NCI-H1417 treated with DMSO at 0.1 percent for 48 hours (cell line): ENCODE results near the gene ACOT4.
"Not testable (repeated sequence)": the region's sequence is repeated elsewhere in the genome, so short reads cannot be mapped to it uniquely, and the experiment has no call there.

Experiments used
- DNase-seq: peaks from one replicate; lab custom pipeline; 2025; lab: John Stamatoyannopoulos, UW

The ACOT4 gene

DNA sequence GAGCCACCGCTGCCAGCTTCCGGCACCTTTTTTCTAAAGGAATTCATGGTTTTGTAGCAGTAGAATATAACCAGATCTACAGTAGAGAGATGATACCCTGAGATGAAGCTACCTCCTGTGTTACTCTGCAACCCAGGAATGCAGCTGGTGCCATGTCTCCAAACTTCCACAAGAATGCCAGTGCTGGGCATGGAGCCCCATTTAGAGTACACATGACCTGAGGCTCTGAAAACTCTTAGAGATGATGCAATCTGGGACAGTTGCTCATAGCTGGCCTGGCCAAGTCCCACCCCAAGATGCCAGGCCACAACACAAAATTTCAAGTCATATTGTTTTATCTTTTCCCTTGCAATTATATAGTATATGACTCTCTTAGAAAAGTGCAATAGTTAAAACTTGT, 14.5 kb upstream of the ACOT4 start:
- not testable (repeated sequence) for DNase-seq

DNA sequence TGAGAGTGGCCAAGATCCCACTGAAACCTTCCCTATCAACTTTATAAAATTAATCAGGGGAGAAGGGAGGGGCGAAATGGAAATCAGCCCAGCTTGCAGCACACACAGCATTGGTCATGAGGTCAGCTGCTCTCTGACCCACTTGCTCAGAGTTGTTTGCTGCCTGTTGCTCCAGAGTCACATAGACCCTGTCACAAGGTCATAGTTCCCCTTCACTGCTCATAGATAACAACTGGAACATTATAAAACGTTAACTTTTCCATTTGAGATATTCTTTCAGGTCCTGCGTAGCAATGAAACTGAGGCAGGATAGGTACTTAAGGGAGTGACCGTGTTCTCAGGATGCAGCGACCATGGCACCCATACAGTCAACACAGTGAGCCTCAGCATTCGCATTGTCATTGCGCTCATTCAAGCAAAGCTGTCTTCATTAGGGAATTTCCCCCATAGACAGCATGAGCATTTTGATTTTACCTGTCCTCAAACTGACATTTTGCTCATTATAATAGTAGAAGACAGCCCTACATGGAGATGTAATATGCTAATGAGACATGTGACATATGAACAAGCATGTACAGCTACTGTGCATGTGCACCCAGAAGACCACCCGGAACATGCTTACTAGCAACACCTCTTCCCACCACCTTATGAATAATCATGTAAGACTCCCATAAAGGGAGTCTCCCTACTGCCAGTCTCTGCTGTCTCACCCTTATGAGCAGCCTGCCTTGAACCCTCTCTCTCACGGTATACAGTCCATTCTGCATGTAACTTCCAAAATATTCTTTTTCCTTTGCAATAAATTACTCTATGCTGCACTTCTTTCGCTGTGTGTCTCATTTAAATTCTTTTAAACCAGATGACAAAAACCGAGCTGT, 9.3 kb upstream of the ACOT4 start:
- not testable (repeated sequence) for DNase-seq

DNA sequence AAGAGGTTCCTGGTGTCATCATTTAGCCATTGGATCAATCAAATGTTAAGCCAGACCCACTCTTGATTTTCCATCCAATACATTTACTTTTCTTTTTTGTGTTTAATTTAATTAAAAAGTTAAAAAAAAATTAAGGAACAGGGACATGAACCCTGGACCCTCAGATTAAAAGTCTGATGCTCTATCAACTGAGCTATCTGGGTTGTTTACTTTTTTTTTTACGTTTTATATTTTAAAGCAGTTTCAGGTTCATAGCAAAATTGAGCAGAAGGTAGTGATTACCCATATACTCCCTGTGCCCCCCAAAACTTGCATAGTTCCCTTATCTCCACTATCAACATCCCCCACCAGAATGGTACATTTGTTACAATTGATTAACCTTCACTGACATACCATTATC, 3.0 kb upstream of the ACOT4 start:
- no peak for DNase-seq

DNA sequence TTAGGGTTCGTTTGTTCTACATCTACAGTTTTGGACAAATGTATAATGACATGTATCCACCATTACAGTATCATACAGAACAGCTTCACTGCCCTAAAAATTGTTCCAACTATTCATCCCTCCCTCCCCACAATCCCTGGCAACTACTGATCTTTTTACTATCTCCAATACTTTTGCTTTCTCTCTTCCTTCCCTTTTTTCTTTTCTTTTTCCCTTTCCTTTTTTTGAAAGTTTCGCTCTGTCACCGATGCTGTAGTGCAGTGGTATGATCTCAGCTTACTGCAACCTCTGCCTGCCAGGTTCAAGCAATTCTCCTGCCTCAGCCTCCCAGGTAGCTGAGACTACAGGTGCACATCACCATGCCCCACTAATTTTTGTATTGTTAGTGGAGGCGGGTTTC, 2.6 kb upstream of the ACOT4 start:
- no peak for DNase-seq

DNA sequence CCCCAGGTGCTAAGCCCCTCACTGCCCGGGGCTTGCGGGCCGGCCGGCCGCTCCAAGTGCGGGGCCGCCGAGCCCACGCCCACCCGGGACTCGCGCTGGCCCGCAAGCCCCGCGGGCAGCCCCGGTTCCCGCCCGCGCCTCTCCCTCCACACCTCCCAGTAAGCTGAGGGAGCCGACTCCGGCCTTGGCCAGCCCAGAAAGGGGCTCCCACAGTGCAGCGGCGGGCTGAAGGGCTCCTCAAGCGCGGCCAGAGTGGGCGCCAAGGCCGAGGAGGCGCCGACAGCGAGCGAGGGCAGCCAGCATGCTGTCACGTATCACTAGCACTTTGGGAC, 1.0 kb upstream of the ACOT4 start:
- not testable (repeated sequence) for DNase-seq

DNA sequence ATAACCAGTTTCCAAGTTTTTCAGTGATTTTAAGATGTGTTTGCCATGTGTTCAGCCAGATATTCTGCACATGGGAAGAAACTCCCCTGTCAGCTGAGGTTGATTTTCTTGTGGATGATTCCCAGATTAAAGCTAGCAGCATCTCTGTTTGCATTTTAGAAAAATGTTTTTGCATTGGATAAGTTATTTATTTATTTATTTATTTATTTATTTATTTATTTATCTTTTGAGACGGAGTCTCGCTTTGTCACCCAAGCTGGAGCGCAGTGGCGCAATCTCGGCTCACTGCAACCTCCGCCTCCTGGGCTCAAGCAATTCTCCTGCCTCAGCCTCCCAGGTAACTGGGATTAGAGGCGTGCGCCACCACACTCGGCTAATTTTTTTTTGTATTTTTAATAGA, 2.8 kb downstream of the ACOT4 start:
- no peak for DNase-seq

DNA sequence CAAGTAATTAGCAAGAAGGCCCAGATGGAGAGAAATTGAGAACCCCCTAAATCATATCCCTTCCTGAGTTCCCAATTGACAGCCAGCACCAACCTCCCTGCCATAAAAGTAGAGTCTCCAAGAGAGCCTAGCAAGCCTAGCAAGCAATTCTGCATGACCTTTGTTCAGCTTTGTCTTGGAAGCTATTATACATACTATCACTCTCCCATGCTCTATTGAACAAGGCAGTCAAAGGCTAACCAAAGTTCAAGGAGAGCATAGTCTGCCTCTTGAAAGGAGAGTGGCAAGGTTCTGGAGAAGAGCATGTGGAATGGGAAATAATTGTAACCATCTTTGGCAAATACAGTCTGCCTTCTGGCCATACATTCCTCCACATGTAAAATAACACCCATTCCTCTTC, 7.8 kb downstream of the ACOT4 start:
- no peak for DNase-seq

DNA sequence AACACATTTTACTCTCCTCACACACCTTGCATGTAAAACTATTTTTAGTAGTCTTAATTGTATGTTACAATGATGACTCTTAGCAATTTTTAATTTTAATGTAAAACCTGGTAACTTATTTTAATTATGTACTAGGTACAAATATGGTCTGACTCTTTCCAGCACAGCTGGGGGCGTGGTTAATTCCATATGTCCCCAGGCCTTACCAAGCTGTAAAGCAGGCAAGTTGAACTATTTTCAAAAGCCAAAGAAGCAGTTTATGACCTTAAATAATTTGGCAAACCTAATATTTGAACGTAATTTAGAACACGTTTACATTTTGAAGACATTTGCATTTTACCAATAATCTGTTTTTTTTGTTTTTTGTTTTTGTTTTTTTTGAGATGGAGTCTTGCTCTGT, 11.3 kb downstream of the ACOT4 start:
- DNase-seq, result no peak

DNA sequence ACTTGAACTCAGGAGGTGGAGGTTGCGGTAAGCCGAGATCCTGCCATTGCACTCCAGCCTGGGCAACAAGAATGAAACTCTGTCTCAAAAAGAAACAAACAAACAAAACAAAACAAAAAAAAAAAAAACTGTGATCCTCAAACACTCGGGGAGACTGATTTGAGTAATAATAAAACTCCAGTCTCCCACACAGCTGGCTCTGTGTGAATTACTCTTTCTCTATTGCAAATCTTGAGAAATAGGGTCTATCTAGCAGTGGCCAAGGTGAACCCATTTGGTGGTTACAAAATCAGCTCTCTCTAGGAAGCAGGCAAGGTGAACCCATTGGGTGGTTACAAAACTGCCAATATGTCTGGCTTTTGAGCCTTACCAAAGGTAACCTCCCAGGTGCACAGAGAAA, 14.6 kb downstream of the ACOT4 start:
- DNase-seq, result no peak

DNA sequence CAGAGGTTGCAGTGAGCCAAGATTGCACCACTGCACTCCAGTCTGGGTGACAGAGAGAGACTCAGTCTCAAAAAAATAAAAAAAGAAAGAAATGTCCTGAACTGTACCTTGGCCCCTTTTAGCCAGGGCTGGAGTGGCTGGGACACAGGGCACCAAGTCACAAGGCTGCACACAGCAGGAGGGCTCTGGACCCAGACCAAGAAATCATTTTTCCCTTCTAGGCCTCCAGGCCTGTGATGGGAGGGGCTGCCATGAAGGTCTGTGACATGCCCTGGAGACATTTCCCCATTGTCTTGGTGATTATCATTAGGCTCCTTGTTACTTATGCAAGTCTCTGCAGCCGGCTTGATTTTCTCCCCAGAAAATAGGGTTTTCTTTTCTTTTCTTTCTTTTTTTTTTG, 15.6 kb downstream of the ACOT4 start:
- no peak for DNase-seq

DNA sequence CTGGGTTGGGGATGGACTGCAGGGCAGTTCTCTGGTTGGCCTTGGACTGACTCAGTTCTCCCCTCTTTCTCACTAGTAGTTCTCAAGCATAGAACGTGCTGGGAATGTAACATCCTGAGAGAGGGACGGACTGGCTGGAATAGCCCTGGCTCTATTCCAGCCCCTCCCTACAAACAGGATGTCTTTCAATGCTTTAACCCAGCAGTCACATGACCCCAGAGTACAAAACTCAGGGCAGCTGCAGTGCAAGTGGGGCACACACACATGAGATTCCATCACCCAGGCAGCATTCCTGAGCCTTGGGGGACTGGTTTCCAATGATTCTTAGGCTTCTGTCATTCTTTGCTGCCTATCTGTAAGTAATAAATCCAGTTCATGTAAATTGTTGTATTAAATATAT, 19.0 kb downstream of the ACOT4 start:
- DNase-seq, result no peak

DNA sequence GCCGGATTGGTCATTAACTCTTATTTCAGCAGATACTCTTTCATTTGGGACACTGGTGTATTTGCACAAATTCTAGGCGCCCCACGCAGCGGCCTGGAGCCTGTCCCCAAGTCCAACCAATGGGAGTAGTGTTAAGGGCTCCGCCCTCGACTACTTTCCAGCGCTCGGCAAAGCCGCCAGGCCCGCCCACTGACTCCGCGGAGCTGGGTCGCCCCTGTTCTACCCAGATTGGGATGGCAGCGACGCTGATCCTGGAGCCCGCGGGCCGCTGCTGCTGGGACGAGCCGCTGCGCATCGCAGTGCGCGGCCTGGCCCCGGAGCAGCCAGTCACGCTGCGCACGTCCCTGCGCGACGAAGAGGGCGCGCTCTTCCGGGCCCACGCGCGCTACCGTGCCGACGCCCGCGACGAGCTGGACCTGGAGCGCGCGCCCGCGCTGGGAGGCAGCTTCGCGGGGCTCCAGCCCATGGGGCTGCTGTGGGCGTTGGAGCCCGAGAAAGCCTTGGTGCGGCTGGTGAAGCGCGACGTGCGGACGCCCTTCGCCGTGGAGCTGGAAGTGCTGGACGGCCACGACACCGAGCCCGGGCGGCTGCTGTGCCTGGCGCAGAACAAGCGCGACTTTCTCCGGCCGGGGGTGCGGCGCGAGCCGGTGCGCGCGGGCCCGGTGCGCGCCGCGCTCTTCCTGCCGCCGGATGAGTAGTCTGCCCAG, 20.8 kb downstream of the ACOT4 start, which contains the start of gene ACOT6:
ACOT6 (plus strand) TSS at position 179 of the 707 bp plus-strand sequence; CDS start at position 234, 55 bp downstream.
- DNase-seq, result no peak

DNA sequence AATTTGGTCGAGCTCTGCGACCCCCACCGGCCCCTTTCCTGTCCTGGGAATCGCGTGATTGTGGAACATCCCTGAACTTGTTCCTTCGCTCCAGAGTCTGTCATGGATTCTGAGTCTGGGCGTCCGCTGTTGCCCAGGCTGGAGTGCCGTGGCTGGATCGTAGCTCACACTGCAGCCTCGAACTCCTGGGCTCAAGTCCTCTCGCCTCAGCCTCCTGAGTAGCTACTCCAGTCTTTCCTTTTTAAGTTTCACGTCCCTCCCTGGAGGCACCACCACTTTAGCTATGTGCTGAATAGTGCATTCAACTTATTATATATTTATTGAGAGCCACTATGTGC, 21.3 kb downstream of the ACOT4 start:
- no peak for DNase-seq

DNA sequence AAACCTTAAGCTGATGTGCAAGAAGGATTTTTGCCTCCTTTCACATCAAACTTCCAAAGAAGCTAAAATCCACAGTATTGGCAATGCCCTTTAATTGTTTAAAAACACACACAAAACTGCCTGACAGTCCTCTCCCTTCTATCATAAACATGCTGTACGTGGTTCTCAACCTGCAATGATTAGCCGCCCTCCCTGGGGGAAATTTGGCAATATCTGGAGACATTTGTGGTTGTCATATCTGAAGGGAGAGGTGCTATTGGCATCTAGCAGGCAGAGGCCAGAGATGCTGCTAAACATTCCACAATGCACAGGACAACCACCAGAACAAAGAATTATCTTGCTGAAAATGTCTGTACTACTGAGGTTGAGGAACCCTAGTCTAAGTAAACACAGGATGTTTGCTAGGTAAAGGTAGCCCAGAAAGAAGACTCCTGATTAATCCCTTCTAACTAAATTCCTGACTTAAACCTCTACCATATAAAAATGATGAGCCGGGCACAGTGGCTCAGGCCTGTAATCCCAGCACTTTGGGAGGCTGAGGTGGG, 21.8 kb downstream of the ACOT4 start:
- no peak for DNase-seq

DNA sequence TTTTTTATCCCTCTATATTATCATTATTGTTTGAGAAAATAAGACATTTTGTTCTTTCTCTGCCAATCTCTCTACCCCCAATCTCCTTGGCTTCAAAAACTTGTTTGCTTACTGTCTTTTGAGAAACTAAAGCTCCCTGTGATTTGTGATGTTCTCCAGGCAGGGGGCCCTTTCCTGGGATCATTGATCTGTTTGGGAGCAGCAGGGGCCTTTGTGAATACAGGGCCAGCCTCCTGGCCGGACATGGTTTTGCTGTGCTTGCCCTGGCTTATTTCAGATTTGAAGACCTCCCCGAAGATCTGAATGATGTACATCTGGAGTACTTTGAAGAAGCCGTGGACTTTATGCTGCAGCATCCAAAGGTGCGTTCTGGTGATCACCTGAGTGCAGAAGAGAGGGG, 25.2 kb downstream of the ACOT4 start:
- DNase-seq, result no peak

DNA sequence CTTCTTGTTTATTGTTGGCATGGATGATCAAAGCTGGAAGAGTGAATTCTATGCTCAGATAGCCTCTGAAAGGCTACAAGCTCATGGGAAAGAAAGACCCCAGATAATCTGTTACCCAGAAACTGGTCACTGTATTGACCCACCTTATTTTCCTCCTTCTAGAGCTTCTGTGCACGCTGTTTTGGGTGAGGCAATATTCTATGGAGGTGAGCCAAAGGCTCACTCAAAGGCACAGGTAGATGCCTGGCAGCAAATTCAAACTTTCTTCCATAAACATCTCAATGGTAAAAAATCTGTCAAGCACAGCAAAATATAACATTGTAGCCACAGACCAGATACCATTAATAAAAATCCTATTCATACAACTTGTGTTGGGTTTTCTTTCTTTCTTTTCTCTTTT, 27.9 kb downstream of the ACOT4 start:
- no peak for DNase-seq

DNA sequence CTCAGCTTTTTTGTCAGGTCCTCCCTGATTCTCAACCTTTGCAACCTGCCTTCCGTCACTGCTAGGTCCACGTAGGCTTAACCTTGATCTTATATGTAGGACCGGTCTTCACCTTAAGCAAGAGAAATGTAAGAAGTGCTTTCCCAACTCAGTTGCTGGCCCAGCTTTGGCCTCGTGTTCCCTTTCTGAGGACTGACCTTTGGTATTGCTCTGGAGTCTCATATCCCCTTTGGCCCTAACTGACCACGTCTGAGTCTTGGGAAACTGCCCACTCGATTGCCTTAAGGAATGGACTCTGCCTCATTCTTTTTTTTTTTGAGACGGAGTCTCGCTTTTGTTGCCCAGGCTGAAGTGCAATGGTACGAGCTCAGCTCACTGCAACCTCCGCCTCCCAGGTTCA, 28.6 kb downstream of the ACOT4 start:
- DNase-seq, result no peak

DNA sequence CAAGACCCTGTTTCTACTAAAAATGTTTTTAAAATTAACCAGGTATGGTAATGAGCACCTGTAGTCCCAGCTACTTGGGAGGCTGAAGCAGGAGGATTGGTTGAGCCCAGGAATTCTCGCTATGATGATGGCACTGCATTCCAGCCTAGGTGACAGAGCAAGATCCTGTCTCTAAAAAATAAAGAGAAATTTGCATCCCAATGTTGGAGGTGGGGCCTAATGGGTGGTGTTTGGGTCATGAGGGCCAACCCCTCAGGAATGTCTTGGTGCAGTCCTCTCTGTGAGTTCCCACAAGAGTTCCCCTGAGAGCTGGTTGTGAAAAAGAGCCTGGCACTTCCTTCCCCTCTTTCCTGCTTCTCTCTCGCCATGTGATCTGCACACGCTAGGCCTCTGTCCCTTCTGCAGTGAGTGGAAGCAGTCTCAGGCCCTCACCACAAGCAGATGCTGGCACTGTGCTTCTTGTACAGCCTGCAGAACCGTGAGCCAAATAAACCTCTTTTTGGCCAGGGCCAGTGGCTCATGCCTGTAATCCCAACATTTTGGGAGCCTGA, 31.9 kb downstream of the ACOT4 start:
- no peak for DNase-seq

DNA sequence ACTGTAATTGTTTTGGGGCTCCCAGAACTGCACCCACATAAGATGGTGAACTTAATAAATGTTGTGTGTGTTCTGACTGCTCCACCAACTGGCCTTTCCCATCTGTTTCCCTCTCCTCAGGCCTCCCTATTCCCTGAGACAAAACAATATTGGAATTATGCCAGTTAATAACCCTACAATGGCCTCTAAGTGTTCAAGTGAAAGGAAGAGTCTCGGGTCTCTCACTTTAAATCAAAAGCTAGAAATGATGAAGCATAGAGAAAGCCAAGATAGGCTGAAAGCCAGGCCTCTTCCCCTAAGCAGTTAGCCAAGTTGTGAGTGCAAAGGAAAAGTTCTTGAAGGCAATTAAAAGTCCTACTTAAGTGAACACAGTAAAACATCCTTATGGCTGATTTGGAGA, 34.0 kb downstream of the ACOT4 start:
- DNase-seq, result no peak

DNA sequence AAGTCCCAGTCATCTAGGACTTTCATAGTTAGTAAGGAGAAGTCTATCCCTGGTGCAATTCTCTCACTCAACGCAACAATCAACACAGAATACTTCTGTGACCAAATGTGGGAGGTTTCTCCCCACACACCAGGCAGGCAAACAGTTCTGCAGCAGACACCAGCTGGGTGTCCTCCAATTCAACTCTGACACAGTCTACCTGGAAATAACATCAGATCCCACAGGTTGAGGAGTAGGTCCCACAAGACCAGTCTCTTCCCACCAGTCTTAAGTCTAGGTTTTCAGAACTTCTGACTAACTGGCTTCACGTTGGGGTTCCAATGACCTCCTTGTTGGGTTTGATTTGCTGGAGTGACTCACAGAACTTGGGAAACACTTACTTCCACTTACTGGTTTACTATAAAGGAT, 35.5 kb downstream of the ACOT4 start:
- no peak for DNase-seq

DNA sequence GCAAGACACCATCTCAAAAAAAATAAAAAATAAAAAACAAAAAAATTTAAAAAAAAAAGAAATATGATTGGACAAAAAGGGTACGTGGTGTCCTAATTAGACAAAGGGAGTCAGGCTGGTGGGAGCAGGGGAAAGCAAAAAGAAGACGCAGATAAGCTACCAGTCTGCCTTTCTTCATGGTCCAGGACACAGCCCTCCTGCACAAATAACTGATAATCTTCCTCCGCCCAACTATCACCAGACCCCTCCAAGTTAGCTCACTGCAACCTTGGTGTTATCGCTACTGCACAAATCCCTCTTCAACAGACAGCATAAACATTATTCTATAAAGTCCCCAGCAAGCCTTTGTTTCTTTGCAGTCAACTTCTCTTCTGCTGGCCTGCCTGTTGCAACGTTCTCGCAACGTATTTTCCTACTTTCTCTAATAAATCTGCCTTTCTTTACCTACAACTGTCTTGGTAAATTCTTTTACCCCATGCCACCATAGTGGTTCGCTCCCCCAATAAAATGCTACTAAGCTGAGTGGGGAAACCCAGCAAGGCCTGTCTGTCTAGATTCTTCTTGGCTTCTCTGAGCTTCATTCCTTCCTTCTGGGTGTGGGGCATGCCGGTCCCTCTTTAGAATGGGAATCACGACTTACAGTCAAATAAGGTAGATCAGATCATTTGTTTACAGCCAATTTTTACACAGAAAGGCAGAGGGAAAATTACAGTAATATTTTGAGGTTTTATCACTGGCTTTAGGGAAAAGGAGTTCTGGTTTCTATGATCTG, 38.5 kb downstream of the ACOT4 start:
- DNase-seq, result no peak
